Measurements from ENCODE around the gene PUM1. TPM values are rescaled to one million over a fixed set of nuclear protein-coding genes. Genes with fewer than 3 reads are reported as not detected.

PUM1 gene
- total and polyA plus RNA-seq, 9 donors = 36.3 to 125 (median 112) TPM

DNA sequence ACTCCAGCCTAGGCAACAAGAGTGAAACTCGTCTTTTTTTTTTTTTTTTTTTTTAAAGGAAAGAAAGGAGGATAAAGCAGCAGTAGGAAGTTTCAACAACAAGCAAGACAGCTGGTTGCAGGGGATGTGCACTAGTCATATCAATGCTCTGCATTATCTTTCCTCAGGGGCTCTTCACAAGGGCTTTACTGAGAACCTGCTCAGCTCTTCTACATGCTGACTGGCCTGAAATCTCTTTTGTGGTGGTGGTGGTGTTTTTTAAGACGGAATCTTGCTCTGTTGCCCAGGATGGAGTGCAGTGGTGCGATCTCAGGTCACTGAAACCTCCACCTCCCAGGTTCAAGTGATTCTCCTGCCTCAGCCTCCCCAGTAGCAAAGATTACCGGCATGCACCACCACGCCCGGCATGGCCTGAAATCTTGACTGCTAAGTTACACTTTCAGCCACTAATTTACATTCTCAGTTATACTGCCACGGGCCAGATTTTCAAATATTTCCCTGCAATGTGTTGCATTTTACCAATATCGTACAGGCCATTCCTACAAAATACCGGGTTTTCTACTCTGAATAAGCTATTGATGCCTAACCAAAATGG is 68.0 kb downstream of the PUM1 start:
- WGBS, 3 donors = 91 to 97% (median 92%) methylated on average over 9 of the region's 9 CpGs
- H3K27me3 ChIP-seq = no peaks in the 10 kb centered on the region
- intact Hi-C loops (cut with DNase I) = loop anchor here in 1 of 4 donors (10.0 kb wide), 1 partner anchor 47 kb away; no protein-coding TSS in a partner anchor

DNA sequence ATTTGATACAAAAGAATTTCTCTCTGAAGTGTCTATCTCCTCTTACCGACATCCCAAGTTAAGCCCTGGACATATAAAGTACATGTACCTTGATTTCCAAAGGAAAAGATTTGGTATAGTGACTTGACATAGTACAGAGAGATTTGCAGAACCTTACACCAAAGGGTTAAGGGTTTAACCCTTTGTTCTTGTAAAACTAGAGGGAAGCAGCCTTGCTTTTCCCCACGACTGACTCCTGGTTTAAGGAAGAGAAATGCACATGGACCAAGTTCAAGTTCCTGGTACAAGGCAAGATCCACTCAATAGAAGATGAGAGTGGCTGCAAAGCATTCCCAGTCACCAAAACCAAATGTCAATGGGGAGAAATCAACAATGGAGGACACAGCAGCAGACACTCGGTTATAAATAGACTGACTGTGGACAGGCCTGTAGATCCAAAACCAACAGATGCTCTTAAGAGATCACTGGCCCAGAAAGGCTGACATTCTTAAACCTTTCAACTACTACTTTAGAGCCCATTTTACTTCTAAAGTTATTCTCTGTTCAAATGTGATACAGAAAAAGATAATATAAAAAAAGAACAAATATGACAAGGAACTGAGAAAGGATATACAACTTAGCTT is 69.4 kb downstream of the PUM1 start:
- H3K9me3 ChIP-seq = no peaks in the 10 kb centered on the region
- H3K4me3 ChIP-seq = no peak overlapping the region
- no peaks in the 10 kb centered on the region for H3K36me3 ChIP-seq
- TF ChIP-seq POLR2A (IDR thresholded peaks at IDR 0.05) (no peak), EP300 (IDR thresholded peaks at IDR 0.05) (no peak)
- TF ChIP-seq, protein P1, sequence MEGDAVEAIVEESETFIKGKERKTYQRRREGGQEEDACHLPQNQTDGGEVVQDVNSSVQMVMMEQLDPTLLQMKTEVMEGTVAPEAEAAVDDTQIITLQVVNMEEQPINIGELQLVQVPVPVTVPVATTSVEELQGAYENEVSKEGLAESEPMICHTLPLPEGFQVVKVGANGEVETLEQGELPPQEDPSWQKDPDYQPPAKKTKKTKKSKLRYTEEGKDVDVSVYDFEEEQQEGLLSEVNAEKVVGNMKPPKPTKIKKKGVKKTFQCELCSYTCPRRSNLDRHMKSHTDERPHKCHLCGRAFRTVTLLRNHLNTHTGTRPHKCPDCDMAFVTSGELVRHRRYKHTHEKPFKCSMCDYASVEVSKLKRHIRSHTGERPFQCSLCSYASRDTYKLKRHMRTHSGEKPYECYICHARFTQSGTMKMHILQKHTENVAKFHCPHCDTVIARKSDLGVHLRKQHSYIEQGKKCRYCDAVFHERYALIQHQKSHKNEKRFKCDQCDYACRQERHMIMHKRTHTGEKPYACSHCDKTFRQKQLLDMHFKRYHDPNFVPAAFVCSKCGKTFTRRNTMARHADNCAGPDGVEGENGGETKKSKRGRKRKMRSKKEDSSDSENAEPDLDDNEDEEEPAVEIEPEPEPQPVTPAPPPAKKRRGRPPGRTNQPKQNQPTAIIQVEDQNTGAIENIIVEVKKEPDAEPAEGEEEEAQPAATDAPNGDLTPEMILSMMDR (IDR thresholded peaks at IDR 0.05) = no peak
- no peak for DNase-seq
- peaks cover 4% of the 10 kb centered on the region for H3K4me1 ChIP-seq (ENCODE audit: insufficient read depth)
- H3K27ac ChIP-seq = no peak overlapping the region
- H3K27me3 ChIP-seq = no peaks in the 10 kb centered on the region
- 67 to 72% (median 71%) methylated on average over 3 of the region's 3 CpGs for WGBS, 3 donors
- intact Hi-C loops (cut with DNase I) = loop anchor here in 1 of 4 donors (10.0 kb wide), 1 partner anchor 49 kb away; no protein-coding TSS in a partner anchor

More for the DNA sequence above, 68.0 kb downstream of the PUM1 start:
- Histone ChIP-seq H3K4me1 (ENCODE audit: insufficient read depth) (peaks cover 2% of the 10 kb centered on the region), H3K4me3 (no peak overlapping the region), H3K27ac (no peak overlapping the region), H3K36me3 (no peaks in the 10 kb centered on the region), H3K9me3 (no peaks in the 10 kb centered on the region)
- TF ChIP-seq EP300 (IDR thresholded peaks at IDR 0.05) (no peak), POLR2A (IDR thresholded peaks at IDR 0.05) (no peak)
- TF ChIP-seq, protein P1 (IDR thresholded peaks at IDR 0.05) = no peak
- DNase-seq = no peak

DNA sequence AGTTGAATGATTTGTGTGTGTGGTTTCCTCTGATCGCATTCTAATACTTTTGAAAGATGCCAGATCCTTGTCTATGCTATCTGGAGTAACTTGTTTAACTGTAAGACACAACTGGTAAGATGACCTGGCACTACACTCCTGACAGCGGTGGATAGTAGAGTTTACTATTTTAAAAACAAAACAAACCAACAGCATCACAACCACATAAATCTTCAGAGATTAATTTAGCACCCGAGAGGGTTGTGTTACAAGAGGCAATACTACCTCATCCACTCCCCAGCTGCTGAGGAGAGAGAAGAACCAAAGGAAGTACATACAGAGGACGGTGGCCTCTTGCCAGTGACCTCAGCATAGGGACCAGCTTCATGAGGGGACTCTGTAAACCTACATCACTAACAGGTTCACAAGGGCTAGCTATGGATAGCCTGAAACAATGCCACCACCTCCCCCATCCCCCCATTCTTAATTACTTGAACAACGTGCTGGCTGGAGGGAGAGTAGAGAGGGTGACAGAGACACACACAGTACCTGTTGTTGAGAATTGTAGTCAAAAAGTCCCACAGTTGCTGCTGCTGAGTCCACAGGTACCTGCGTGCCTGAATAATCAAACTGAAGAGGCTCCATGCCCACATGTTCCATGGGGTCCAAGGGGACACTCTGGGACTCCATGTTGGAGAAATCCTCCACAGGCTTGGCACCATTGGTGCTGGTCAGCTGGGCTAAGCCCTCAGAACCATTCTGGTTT is 73.5 kb downstream of the PUM1 start:
- Histone ChIP-seq H3K4me1 (ENCODE audit: insufficient read depth) (peaks cover 9% of the 10 kb centered on the region), H3K9me3 (no peaks in the 10 kb centered on the region), H3K27me3 (no peaks in the 10 kb centered on the region), H3K27ac (no peak overlapping the region), H3K36me3 (no peaks in the 10 kb centered on the region), H3K4me3 (no peak overlapping the region)
- no peak for DNase-seq
- 65 to 71% (median 70%) methylated on average over 6 of the region's 6 CpGs for WGBS, 3 donors
- TF ChIP-seq POLR2A (IDR thresholded peaks at IDR 0.05) = no peak
- no peak for TF ChIP-seq EP300 (IDR thresholded peaks at IDR 0.05)
- TF ChIP-seq, protein P1 (IDR thresholded peaks at IDR 0.05) = no peak
- intact Hi-C loops (cut with DNase I) = loop anchor here in 1 of 4 donors (10.0 kb wide), 1 partner anchor 53 kb away; no protein-coding TSS in a partner anchor

DNA sequence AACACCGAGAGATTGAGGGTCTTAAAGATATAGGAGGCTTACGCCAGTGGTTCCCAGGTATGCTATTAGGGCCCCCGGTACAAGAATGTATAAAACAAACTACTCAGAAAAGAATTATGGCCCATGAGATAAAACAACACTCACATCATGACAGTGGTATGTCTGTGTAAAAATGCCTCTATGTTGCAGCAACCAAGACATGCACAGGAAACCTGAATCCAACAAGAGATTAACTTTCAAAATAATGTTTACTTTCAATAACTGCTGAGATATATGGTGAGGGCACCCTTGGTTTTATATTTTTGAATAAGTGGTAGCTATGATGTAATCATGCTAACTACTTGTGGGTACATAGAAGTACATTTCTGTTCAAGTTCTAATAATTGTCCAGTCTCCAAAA is 74.9 kb downstream of the PUM1 start:
- no peaks in the 10 kb centered on the region for H3K9me3 ChIP-seq
- H3K4me3 ChIP-seq = no peak overlapping the region
- no peaks in the 10 kb centered on the region for H3K27me3 ChIP-seq
- H3K27ac ChIP-seq = no peak overlapping the region
- H3K36me3 ChIP-seq = no peaks in the 10 kb centered on the region
- intact Hi-C loops (cut with DNase I) = loop anchor here in 1 of 4 donors (10.0 kb wide), 1 partner anchor 54 kb away; no protein-coding TSS in a partner anchor
- DNase-seq = no peak
- whole genome bisulfite sequencing, 3 donors = 75 to 77% (median 76%) methylated on average over 3 of the region's 3 CpGs
- peaks cover 9% of the 10 kb centered on the region for H3K4me1 ChIP-seq (ENCODE audit: insufficient read depth)
- TF ChIP-seq EP300 (IDR thresholded peaks at IDR 0.05) (no peak), POLR2A (IDR thresholded peaks at IDR 0.05) (no peak)
- TF ChIP-seq, protein P1 (IDR thresholded peaks at IDR 0.05) = no peak
